H1 (cell line): ENCODE data around the gene C16orf90. TPM values are rescaled to one million over a fixed set of nuclear protein-coding genes. Genes with fewer than 3 reads are reported as not detected.
A peak's percentile ranks its signal among the peaks of the same experiment; 100 is the strongest.

Experiments
- CTCF ChIA-PET: fragments of 300-600 bp; sonication (Branson Sonifier 250); formaldehyde crosslinking; loops from one replicate; lab custom pipeline; 2021; ENCODE audit not compliant: partially characterized antibody; lab: Charles Lee
- POLR2A ChIA-PET: fragments of 300-600 bp; sonication (Branson Sonifier 250); formaldehyde crosslinking; loops from one replicate; lab custom pipeline; 2021; ENCODE audit warnings: inconsistent platforms; ENCODE audit not compliant: partially characterized antibody; lab: Charles Lee
- DNase-seq, 2 experiments: peaks; one replicate each; pipeline versions ENCODE4 v3.0.0 to v3.0.0-alpha.2; 2010 to 2022; ENCODE audit warnings: low spot score in 2 of 2, low read depth in 1 of 2, mixed read lengths in 1 of 2
- FAIRE-seq: peaks from 2 replicates; lab custom pipeline; 2011; peaks lifted over from hg19 to GRCh38; lab: Jason Lieb, UNC
- H2AFZ ChIP-seq: 2 replicates; pipeline ENCODE4 v1.8.1; 2012; ENCODE audit warnings: low read length, inconsistent platforms
- H2AK5ac ChIP-seq: 2 replicates; pipeline ENCODE4 v1.6.1; 2013; ENCODE audit warnings: low read depth, low read length
- H2BK120ac ChIP-seq: replicated peaks from 2 replicates; pipeline ENCODE3; 2013; ENCODE audit warnings: low read depth, low read length, inconsistent platforms
- H2BK12ac ChIP-seq: 2 replicates; pipeline ENCODE4 v1.6.1; 2013; ENCODE audit warnings: low read depth, low read length
- H2BK15ac ChIP-seq: 2 replicates; pipeline ENCODE4 v1.6.1; 2013; ENCODE audit warnings: low read length
- H2BK20ac ChIP-seq: 2 replicates; pipeline ENCODE4 v1.6.1; 2013; ENCODE audit warnings: low read length
- H2BK5ac ChIP-seq: 2 replicates; pipeline ENCODE4 v1.6.1; 2013; ENCODE audit warnings: low read depth, low read length
- H3K14ac ChIP-seq: 2 replicates; pipeline ENCODE4 v1.6.1; 2013; ENCODE audit warnings: inconsistent platforms; ENCODE audit not compliant: insufficient read length
- H3K18ac ChIP-seq: 2 replicates; pipeline ENCODE4 v1.6.1; 2013; ENCODE audit warnings: low read length; ENCODE audit errors: extremely low read depth
- H3K23ac ChIP-seq: 2 replicates; pipeline ENCODE4 v1.6.1; 2013; ENCODE audit warnings: inconsistent platforms; ENCODE audit not compliant: insufficient read length
- H3K23me2 ChIP-seq: 2 replicates; pipeline ENCODE4 v1.6.1; 2013; ENCODE audit warnings: low read depth, low read length
- H3K27ac ChIP-seq: 2 replicates; pipeline ENCODE4 v1.6.1; 2011; ENCODE audit warnings: low read depth, low read length, inconsistent platforms
- H3K27me3 ChIP-seq, 4 experiments: replicated peaks in 1 of 4; 1 replicate in 1 of 4; 2 replicates in 3 of 4; pipeline versions ENCODE4 v1.6.1 to v1.8.1; 2011 to 2013; ENCODE audit warnings: low read length in 3 of 4, mild to moderate bottlenecking in 3 of 4, inconsistent platforms in 2 of 4, mixed read lengths in 2 of 4, moderate library complexity in 1 of 4; ENCODE audit not compliant: control insufficient read depth in 3 of 4, insufficient read depth in 3 of 4; ENCODE audit errors: extremely low read depth in 1 of 4
- H3K36me3 ChIP-seq, 4 experiments: 2 replicates each; pipeline versions ENCODE4 v1.6.1 to v1.8.1; 2011 to 2013; ENCODE audit warnings: mild to moderate bottlenecking in 4 of 4, low read length in 3 of 4, moderate library complexity in 2 of 4, control low read depth in 1 of 4, inconsistent platforms in 1 of 4; ENCODE audit not compliant: insufficient read depth in 4 of 4, control insufficient read depth in 2 of 4
- H3K4ac ChIP-seq: replicated peaks from 2 replicates; pipeline ENCODE3; 2013; ENCODE audit warnings: low read length, low read depth, mixed read lengths, inconsistent platforms; ENCODE audit not compliant: insufficient read length
- H3K4me1 ChIP-seq, 4 experiments: replicated peaks in 1 of 4; 1 replicate in 1 of 4; 2 replicates in 3 of 4; pipeline versions ENCODE4 v1.6.1 to v1.8.1; 2011 to 2013; ENCODE audit warnings: low read length in 3 of 4, inconsistent platforms in 2 of 4, mixed read lengths in 1 of 4; ENCODE audit not compliant: insufficient read depth in 4 of 4, control insufficient read depth in 3 of 4
- H3K4me2 ChIP-seq, 2 experiments: 2 replicates each; pipeline versions ENCODE4 v1.6.1 to v1.8.1; 2011 to 2013; ENCODE audit warnings: low read depth in 2 of 2, low read length in 2 of 2, control low read depth in 1 of 2, inconsistent platforms in 1 of 2, mild to moderate bottlenecking in 1 of 2; ENCODE audit not compliant: insufficient read depth in 1 of 2
- H3K4me3 ChIP-seq, 4 experiments: fragments of 200-600, 300-600 bp in 1 of 4; sonication (generic), shearing (Covaris generic), sonication (Bioruptor Twin) in 1 of 4; 2 replicates each; pipeline versions ENCODE4 v1.5.1 to v1.8.1; 2011 to 2016; ENCODE audit warnings: low read length in 4 of 4, low read depth in 3 of 4, control low read depth in 2 of 4, inconsistent platforms in 2 of 4, mild to moderate bottlenecking in 2 of 4, mixed read lengths in 1 of 4, moderate library complexity in 1 of 4; ENCODE audit not compliant: insufficient read depth in 2 of 4; ENCODE audit errors: extremely low read depth in 1 of 4
- H3K56ac ChIP-seq: replicated peaks from 2 replicates; pipeline ENCODE3; 2013; ENCODE audit warnings: low read depth, mild to moderate bottlenecking, mixed read lengths, low read length, inconsistent platforms; ENCODE audit not compliant: insufficient read length
- H3K79me1 ChIP-seq: 2 replicates; pipeline ENCODE4 v1.6.1; 2013; ENCODE audit warnings: low read depth, low read length, control low read depth
- H3K79me2 ChIP-seq, 2 experiments: 2 replicates each; pipeline versions ENCODE4 v1.6.1 to v1.8.1; 2012 to 2013; ENCODE audit warnings: low read length in 2 of 2, mild to moderate bottlenecking in 2 of 2, inconsistent platforms in 1 of 2; ENCODE audit not compliant: insufficient read depth in 2 of 2, control insufficient read depth in 1 of 2
- H3K9ac ChIP-seq, 4 experiments: replicated peaks in 1 of 4; 1 replicate in 1 of 4; 2 replicates in 3 of 4; pipeline versions ENCODE4 v1.6.1 to v1.8.1; 2011 to 2013; ENCODE audit warnings: low read depth in 3 of 4, low read length in 3 of 4, control low read depth in 2 of 4, mild to moderate bottlenecking in 2 of 4, moderate library complexity in 2 of 4, inconsistent platforms in 1 of 4; ENCODE audit errors: extremely low read depth in 1 of 4
- H3K9me3 ChIP-seq, 2 experiments: 2 replicates each; pipeline versions ENCODE4 v1.6.1 to v1.8.1; 2012 to 2013; ENCODE audit warnings: mild to moderate bottlenecking in 2 of 2, moderate library complexity in 2 of 2, control low read depth in 1 of 2, inconsistent platforms in 1 of 2, low read depth in 1 of 2, low read length in 1 of 2, mixed read lengths in 1 of 2; ENCODE audit not compliant: insufficient read depth in 2 of 2
- H4K20me1 ChIP-seq, 2 experiments: replicated peaks in 1 of 2; 2 replicates each; pipeline versions ENCODE3 to v1.8.1; 2011 to 2013; ENCODE audit warnings: inconsistent platforms in 2 of 2, low read length in 2 of 2, mild to moderate bottlenecking in 1 of 2; ENCODE audit not compliant: insufficient read depth in 2 of 2, control insufficient read depth in 1 of 2
- H4K5ac ChIP-seq: 2 replicates; pipeline ENCODE4 v1.6.1; 2013; ENCODE audit warnings: low read length, low read depth, mixed read lengths, inconsistent platforms; ENCODE audit not compliant: insufficient read length
- H4K8ac ChIP-seq: 2 replicates; pipeline ENCODE4 v1.8.0; 2013; ENCODE audit warnings: mild to moderate bottlenecking, moderate library complexity, low read length, inconsistent platforms; ENCODE audit not compliant: insufficient read depth; ENCODE audit errors: extremely low read depth
- H4K91ac ChIP-seq: replicated peaks from 2 replicates; pipeline ENCODE3; 2013; ENCODE audit warnings: low read length, mixed read lengths, inconsistent platforms; ENCODE audit not compliant: insufficient read length
- CREB1 ChIP-seq: IDR thresholded peaks from 2 replicates; pipeline ENCODE4 v1.6.1; 2012; ENCODE audit warnings: inconsistent platforms
- HDAC6 ChIP-seq: IDR thresholded peaks from one replicate; pipeline ENCODE4 v1.7.1; 2012; ENCODE audit warnings: low read depth, mild to moderate bottlenecking, inconsistent platforms, low read length, moderate library complexity
- KDM4A ChIP-seq: IDR thresholded peaks from one replicate; pipeline ENCODE4 v1.7.1; 2012; ENCODE audit warnings: low read depth, mild to moderate bottlenecking, moderate library complexity, low read length, inconsistent platforms; ENCODE audit not compliant: severe bottlenecking
- MAFK ChIP-seq: IDR thresholded peaks from 2 replicates; pipeline ENCODE4 v1.6.1; 2012; ENCODE audit warnings: low read depth, mild to moderate bottlenecking, improper control_type of control experiment, low read length
- PHF8 ChIP-seq: fragments of 200-600 bp; sonication (generic); conservative IDR thresholded peaks from 2 replicates; pipeline ENCODE4 v1.7.1; 2012; ENCODE audit warnings: low read depth, mild to moderate bottlenecking, inconsistent platforms, low read length, moderate library complexity
- POLR2A ChIP-seq, 2 experiments: IDR thresholded peaks; 1 replicate in 1 of 2; 2 replicates in 1 of 2; pipeline ENCODE4 v1.6.1; 2011; ENCODE audit warnings: low read depth in 2 of 2, low read length in 2 of 2, mild to moderate bottlenecking in 2 of 2; ENCODE audit errors: control extremely low read depth in 1 of 2
- POLR2AphosphoS5 ChIP-seq: IDR thresholded peaks from 2 replicates; pipeline ENCODE4 v1.6.1; 2011; ENCODE audit warnings: low read depth, low read length
- RBBP5 ChIP-seq: IDR thresholded peaks from 2 replicates; pipeline ENCODE4 v1.7.1; 2012; ENCODE audit warnings: low read depth, mild to moderate bottlenecking, inconsistent platforms, low read length, moderate library complexity, borderline replicate concordance
- RXRA ChIP-seq: IDR thresholded peaks from 2 replicates; pipeline ENCODE4 v1.6.1; 2011; ENCODE audit warnings: low read depth, mild to moderate bottlenecking, low read length, moderate library complexity; ENCODE audit not compliant: insufficient read depth
- SAP30 ChIP-seq: fragments of 300-600 bp; sonication (generic); IDR thresholded peaks from 2 replicates; pipeline ENCODE4 v1.7.1; 2012; ENCODE audit warnings: low read length, moderate library complexity, mild to moderate bottlenecking, inconsistent platforms; ENCODE audit not compliant: insufficient read depth, insufficient replicate concordance
- TCF12 ChIP-seq: IDR thresholded peaks from 2 replicates; pipeline ENCODE4 v1.6.1; 2011; ENCODE audit warnings: low read depth, mild to moderate bottlenecking, low read length
- TEAD4 ChIP-seq: IDR thresholded peaks from 2 replicates; pipeline ENCODE4 v1.6.1; 2012; ENCODE audit warnings: low read depth, low read length, inconsistent platforms, mixed read lengths
- WGBS, 2 experiments: shearing (Covaris generic) in 1 of 2; methylation state at CpG; one replicate each; pipeline versions ENCODE4 v1.1.6 to v1.1.7; 2013 to 2015; ENCODE audit warnings: low lambda C conversion rate in 2 of 2, mixed read lengths in 2 of 2, inconsistent platforms in 1 of 2, low coverage in 1 of 2, missing lambda C conversion rate in 1 of 2; ENCODE audit not compliant: insufficient replicate concordance in 2 of 2, insufficient coverage in 1 of 2, insufficient read length in 1 of 2; ENCODE audit errors: extremely low coverage in 1 of 2, missing lambda C conversion rate in 1 of 2; 5-methylcytosine and 5-hydroxymethylcytosine counted together
- polyA plus RNA-seq, 7 experiments: library from polyadenylated mRNA; depleted of rRNA in 3 of 7; stranded (reverse) in 5 of 7; unstranded in 2 of 7; fragments of >200 nt in 5 of 7; fragments of 200-250 nt in 2 of 7; gene quantifications; 1 replicate in 5 of 7; 2 replicates in 1 of 7; 4 replicates in 1 of 7; pipeline versions ENCODE4 v1.2.1 to v1.2.3, GENCODE V29; 2011 to 2013; ENCODE audit warnings: missing spikeins in 2 of 7, mixed read lengths in 2 of 7
- total RNA-seq: library from RNA; stranded (reverse); fragmentation: NEBNext Ultra II Directional; extraction: Animal tissue kit (Norgen Biotek cat#: 25700); gene quantifications from 2 replicates; pipeline ENCODE4 v1.2.1, GENCODE V29; 2021

Gene C16orf90
- total and polyA plus RNA-seq, 2 of the 8 experiments (the other 6 are each of a cell fraction or from before 2014, with no cell fraction given), result not detected

GRCh38 chr16:3458278-3458851, 36.9 kb downstream of the C16orf90 start:
- Histone ChIP-seq H3K23me2 (peaks cover 8% of the 10 kb centered on the region; the same call in 1 of the 2 replicates), H3K4me2 (peak overlapping the region; percentile 72 to 85), H2BK120ac (peak overlapping the region; percentile 13), H4K8ac (peak overlapping the region; percentile 89; the same call in 1 of the 2 replicates), H3K36me3 (no peaks in the 10 kb centered on the region), H3K18ac (peak overlapping the region; percentile 72; the same call in 1 of the 2 replicates), H3K9ac (peak overlapping the region; percentile 81 to 92 (median 86)), H4K5ac (peak overlapping the region; percentile 34), H2BK15ac (no peak overlapping the region), H3K27ac (peak overlapping the region; percentile 65), H3K4me1 (peaks cover 6 to 25% (median 17%) of the 10 kb centered on the region in 4 experiments; a peak in 6 of 7 replicates), H3K79me2 (peaks cover 12 to 51% of the 10 kb centered on the region in 2 experiments), H3K4ac (no peak overlapping the region), H2BK5ac (peak overlapping the region; percentile 95), H3K23ac (no peak overlapping the region), H2AK5ac (no peak overlapping the region), H2AFZ (peak overlapping the region; percentile 29; the same call in 1 of the 2 replicates), H4K91ac (peak overlapping the region; percentile 71), H3K14ac (no peak overlapping the region), H3K4me3 (peak overlapping the region; percentile 85 to 97 (median 88)), H3K56ac (peak overlapping the region; percentile 82), H3K79me1 (peaks cover 2% of the 10 kb centered on the region; the same call in 1 of the 2 replicates), H3K9me3 (no peaks in the 10 kb centered on the region), H2BK20ac (no peak overlapping the region), H3K27me3 (no peaks in the 10 kb centered on the region), H2BK12ac (no peak overlapping the region), H4K20me1 (peaks cover 8 to 13% of the 10 kb centered on the region in 2 experiments)
- DNase-seq (peak in 1 of 2 experiments; percentile 58), FAIRE-seq (no peak)
- ChIA-PET POLR2A (interaction anchor here (0.6 to 1.0 kb wide), 5 partner anchors 10 to 308 kb away, joined by 3 to 5 read pairs (median 4); no protein-coding TSS in a partner anchor), CTCF (no interaction called here)
- TF ChIP-seq RBBP5 (no peak), POLR2A (IDR thresholded peaks at IDR 0.05; ENCODE audit: control extremely low read depth in 1 of 2, low read depth in 2 of 2, low read length in 2 of 2) (peak in 1 of 2 experiments; percentile 30; a peak in 1 of 3 replicates), TCF12 (no peak), MAFK (peak; percentile 47; the same call in 1 of the 2 replicates), POLR2AphosphoS5 (0 out of 2 replicates have a peak, but pooled peaks have one; percentile 24), HDAC6 (no peak), RXRA (no peak), SAP30 (peak; percentile 51), KDM4A (peak; percentile 47), PHF8 (0 out of 2 replicates have a peak, but pooled peaks have one; percentile 9), CREB1 (0 out of 2 replicates have a peak, but pooled peaks have one; percentile 11), TEAD4 (peak; percentile 57; the same call in 1 of the 2 replicates)
- WGBS, 2 experiments, result 3% methylated on average over 17 of the region's 47 CpGs; no CpG with 5 or more reads in 1 of the 2 experiments
